NCI-H774 (cell line): ENCODE results near the gene LGALSL.

Experiments used
- DNase-seq: peaks from one replicate; lab custom pipeline; 2025; lab: John Stamatoyannopoulos, UW

Gene LGALSL

DNA sequence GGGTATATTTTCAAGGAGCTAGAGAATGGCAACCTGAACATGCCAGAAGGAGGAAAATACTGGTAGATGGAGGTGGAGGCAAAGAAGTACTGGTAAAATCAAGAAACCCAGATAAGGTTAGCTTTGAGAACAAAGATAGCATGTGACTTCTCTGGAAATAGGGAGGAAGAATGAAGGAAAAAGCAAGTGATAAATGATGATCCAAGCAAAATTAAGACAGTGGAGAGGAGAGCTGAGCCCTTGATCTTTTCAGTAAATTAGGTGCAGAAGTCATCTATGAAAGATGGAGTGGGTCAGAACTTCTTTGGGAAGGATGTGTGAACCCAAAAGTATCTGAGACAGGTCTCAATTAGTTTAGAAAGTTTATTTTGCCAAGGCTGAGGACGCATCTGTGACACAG lies 44.5 kb downstream of the LGALSL start:
- no peak for DNase-seq

DNA sequence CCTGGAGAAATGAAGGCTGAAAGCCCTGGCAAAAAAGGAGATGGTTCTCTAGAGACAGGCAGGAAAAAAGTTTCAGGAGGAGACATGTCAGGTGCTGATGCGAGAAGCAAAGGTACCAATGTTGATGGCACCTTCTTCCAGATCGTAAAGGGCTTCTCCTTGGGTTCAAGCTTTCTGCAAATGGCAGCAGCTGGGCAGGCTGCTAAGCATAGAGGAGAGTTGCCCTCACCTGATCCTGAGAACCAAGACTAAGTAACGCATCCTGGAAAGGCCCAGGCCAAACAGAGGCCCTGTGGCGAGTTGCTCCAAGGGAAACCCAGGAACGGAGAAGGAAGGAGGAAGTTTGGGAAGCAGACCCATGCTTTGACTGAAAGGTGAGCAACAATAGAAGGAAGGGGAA lies 46.6 kb downstream of the LGALSL start:
- DNase-seq, result no peak

DNA sequence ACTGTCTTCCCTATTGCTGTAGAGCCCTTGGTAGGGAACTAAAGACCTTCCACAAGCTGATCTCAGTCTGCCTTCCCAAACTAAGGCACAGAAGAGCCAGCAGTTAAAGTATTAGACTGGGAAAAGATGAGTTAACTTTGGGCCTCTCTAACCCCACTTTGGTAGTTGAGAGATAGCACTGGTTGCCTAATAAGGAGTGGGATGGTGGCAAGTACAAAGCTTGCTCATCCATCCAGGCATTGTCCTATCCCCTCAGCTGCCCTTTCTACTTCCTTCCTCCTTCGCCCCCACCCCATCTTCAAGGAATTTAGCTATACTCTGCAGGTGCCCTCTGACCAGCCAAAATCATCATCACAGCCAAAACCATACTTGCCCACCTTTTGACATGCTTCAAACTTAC lies 48.0 kb downstream of the LGALSL start:
- DNase-seq, result no peak

GRCh38 chr2:64502860-64503259 lies 48.9 kb downstream of the LGALSL start:
- DNase-seq, result no peak

DNA sequence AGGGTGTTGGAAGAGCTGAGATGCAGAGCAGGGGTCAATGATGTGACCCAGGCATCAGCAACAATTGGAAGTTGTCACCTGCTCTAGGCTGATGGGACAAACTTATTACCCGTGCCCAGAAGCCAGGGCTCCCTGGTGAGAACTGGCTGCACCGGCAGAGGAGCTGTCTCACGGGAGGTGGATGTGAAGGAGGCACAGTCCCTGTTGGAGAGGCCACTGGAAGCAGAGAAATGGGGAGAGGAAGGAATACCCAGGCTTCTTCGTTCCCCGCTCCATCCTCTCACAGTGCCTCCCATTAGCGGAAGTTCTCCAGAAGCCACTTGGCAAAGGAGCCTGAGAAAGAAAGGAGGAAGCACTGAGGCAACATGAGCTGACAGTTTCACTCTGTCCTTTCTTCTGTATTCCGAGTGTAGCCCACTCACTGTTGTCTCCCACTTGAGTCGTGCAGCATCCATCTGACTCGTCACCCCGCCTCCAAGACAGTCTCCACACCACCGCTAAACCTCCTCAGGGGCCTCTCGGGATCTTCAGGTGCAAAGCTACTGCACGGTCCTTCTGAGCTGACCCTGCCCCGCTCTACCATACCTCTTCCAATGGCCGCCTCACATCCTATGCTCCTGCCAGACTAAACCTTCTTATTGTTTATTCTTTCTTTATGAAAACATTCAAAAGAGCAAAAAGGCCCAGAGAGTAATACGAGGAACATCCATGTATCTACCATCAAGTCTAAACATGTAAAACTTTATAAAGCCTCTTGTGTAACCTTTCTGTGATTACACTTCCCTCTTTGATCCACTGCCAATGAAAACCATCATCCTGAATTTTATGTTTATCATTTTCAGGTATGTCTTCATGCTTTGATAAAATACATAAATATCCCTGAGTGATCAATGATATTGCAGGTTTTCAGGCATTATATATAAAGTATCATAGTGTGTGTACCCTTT lies 51.1 kb downstream of the LGALSL start:
- no peak for DNase-seq

DNA sequence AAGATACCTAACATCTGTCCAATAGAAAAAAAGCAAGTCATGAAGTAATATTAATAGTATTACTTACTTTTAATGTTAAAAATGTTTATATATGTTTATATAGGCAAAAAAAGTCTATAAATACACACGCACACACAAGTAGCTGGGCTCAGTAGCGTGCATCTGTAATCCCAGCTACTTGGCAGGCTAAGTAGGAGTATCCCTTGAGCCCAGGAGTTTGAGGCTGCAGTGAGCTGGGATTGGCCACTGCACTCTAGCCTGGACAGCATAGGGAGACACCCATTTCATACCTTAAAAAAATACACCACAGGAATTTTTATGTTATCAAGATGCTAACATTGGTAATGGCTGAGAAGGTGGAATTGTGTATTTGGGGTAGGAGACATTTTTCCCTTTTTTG lies 52.7 kb downstream of the LGALSL start:
- DNase-seq, result no peak
